Duodenal mucosa (tissue), 2 donors: ENCODE measurements around the gene FSTL4.
A peak's percentile ranks its signal among the peaks of the same experiment; 100 is the strongest.

Source experiments
- H3K27ac ChIP-seq: one replicate; pipeline ENCODE4 v1.7.0; 2013; ENCODE audit warnings: low read depth, low read length
- H3K27me3 ChIP-seq, 2 donors: one replicate each; pipeline ENCODE4 v1.7.0; 2013; ENCODE audit warnings: low read length in 2 of 2, control low read depth in 1 of 2; ENCODE audit not compliant: insufficient read depth in 2 of 2, control insufficient read depth in 1 of 2
- H3K36me3 ChIP-seq, 2 donors: one replicate each; pipeline ENCODE4 v1.7.0; 2013; ENCODE audit warnings: low read length in 2 of 2, control low read depth in 1 of 2; ENCODE audit not compliant: insufficient read depth in 2 of 2, control insufficient read depth in 1 of 2
- H3K4me1 ChIP-seq, 2 donors: one replicate each; pipeline ENCODE4 v1.7.0; 2013; ENCODE audit warnings: low read length in 2 of 2, control low read depth in 1 of 2; ENCODE audit not compliant: insufficient read depth in 2 of 2, control insufficient read depth in 1 of 2
- H3K4me3 ChIP-seq, 2 donors: one replicate each; pipeline ENCODE4 v1.7.0; 2013; ENCODE audit warnings: low read length in 2 of 2, low read depth in 1 of 2
- H3K9ac ChIP-seq, 2 donors: one replicate each; pipeline ENCODE4 v1.7.0; 2013; ENCODE audit warnings: low read length in 2 of 2, low read depth in 1 of 2
- H3K9me3 ChIP-seq, 2 donors: one replicate each; pipeline ENCODE4 v1.7.0; 2013; ENCODE audit warnings: low read length in 2 of 2, control low read depth in 1 of 2; ENCODE audit not compliant: control insufficient read depth in 1 of 2

Gene FSTL4

DNA sequence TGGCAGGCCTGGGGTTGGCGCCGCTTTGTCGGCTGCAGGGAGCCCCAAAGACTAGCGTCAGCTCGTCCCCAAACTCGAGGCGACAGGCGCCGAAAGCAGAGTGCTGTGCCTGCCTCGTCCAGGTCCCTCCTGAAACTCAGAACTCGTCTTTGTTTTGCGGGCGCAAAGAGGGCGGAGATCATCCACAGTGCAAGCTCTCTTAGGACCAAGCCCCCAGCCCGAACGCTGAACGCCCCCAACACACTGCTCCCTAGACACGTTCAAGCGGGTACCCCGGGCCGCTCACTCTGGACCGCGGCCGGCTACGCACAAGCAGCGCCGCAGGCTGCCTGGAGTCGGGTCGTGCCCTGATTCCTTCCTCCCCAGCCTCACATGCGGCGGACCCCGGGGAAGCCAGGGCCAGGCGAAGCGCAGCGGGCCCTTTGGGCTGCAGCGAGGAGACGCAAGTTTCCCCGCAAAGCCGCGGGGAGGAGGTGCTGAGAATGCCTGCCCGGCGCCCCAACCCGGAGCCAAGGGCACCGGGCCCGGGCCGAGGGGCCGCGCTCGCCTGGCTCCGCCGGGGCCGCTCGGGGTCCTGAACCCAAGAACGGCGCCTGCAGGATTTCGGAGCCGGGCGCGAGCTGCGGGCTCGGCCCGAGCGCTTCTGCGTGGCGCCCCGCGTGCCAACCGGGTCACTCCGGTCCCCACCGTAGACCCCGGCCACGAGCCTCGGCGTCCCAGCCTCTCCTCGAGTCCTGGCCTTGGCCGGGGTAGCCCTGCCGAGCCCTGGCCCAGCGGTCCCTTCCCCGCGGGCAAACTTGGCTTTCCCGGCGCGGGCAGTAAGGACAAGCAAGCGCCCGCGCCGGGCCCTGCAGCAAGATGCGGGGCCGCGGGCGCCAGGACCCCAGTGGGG is 738 bp downstream of the FSTL4 start:
- Histone ChIP-seq H3K4me3 (peak overlapping the region; percentile 43 to 54), H3K9me3 (no peaks in the 10 kb centered on the region), H3K36me3 (no peaks in the 10 kb centered on the region), H3K4me1 (peaks cover 5 to 9% of the 10 kb centered on the region in 2 donors), H3K9ac (no peak overlapping the region), H3K27ac (no peak overlapping the region), H3K27me3 (peaks cover 46 to 56% of the 10 kb centered on the region in 2 donors)

- H3K27me3 ChIP-seq = peaks cover 46 to 56% of the 10 kb centered on the region in 2 donors
- H3K36me3 ChIP-seq = no peaks in the 10 kb centered on the region
- no peak overlapping the region for H3K27ac ChIP-seq
- H3K4me3 ChIP-seq = peak overlapping the region; percentile 43 to 54
- H3K9ac ChIP-seq = no peak overlapping the region
- H3K4me1 ChIP-seq = peaks cover 5 to 9% of the 10 kb centered on the region in 2 donors
- no peaks in the 10 kb centered on the region for H3K9me3 ChIP-seq
Observed at GRCh38 chr5:133610489-133611356, 1.6 kb downstream of the FSTL4 start.

DNA sequence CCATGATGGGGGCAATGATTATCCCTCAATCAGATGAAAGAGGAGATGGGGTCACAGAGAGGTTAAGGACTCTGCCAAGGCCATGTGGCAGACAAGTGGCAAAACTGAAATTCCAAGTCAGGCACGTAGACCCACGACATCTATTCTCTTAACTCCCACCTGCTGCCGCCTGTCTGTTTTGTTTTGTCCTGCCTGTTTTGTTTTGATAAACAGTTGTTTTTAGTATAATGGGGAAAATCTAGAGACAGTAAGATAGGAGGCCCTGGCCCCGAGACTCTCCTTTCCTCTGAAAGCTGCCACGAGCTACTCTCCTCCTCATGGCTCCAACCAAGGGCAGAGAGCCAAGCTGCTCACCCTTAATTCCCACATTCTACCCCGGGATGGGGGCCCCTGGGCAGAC is 4.9 kb downstream of the FSTL4 start:
- H3K27me3 ChIP-seq = peaks cover 23 to 40% of the 10 kb centered on the region in 2 donors
- no peak overlapping the region for H3K27ac ChIP-seq
- no peaks in the 10 kb centered on the region for H3K9me3 ChIP-seq
- no peak overlapping the region for H3K9ac ChIP-seq
- no peaks in the 10 kb centered on the region for H3K36me3 ChIP-seq
- H3K4me3 ChIP-seq = no peak overlapping the region
- peaks cover 5% of the 10 kb centered on the region in 2 donors for H3K4me1 ChIP-seq

- Histone ChIP-seq H3K27ac (no peak overlapping the region), H3K9ac (no peak overlapping the region), H3K4me3 (no peak overlapping the region), H3K27me3 (peaks cover 23 to 39% of the 10 kb centered on the region in 2 donors), H3K9me3 (no peaks in the 10 kb centered on the region), H3K36me3 (no peaks in the 10 kb centered on the region), H3K4me1 (peaks cover 5% of the 10 kb centered on the region in 2 donors)
Observed at GRCh38 chr5:133606835-133607234, 5.5 kb downstream of the FSTL4 start.

DNA sequence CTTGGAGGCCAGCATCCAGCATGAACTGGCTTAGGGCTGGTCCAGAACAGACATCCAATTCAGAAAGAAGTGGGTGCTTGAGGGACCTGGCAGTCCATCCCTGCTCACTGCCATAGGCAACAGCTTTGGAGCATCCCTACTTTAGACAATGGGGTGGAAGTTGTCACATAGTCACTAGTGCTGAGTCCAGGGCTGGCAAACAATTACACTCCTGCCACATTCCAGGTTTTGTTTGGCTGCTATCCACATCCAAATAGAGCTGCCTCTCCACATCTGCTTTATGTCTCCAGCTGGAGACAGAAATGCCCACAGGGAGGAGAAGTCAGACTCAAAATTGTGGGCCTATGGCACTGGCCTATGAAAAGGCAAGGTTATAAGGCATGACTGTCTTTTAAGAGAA is 7.0 kb downstream of the FSTL4 start:
- Histone ChIP-seq H3K9ac (no peak overlapping the region), H3K27ac (no peak overlapping the region), H3K9me3 (no peaks in the 10 kb centered on the region), H3K4me3 (no peak overlapping the region), H3K36me3 (no peaks in the 10 kb centered on the region), H3K4me1 (no peaks in the 10 kb centered on the region), H3K27me3 (peaks cover 9 to 23% of the 10 kb centered on the region in 2 donors)

- H3K4me3 ChIP-seq = no peak overlapping the region
- H3K36me3 ChIP-seq = no peaks in the 10 kb centered on the region
- H3K27ac ChIP-seq = no peak overlapping the region
- H3K27me3 ChIP-seq = peaks cover 0 to 7% of the 10 kb centered on the region in 2 donors
- no peaks in the 10 kb centered on the region for H3K9me3 ChIP-seq
- H3K9ac ChIP-seq = no peak overlapping the region
- no peaks in the 10 kb centered on the region for H3K4me1 ChIP-seq
Observed at GRCh38 chr5:133603711-133604110, 8.6 kb downstream of the FSTL4 start.

GRCh38 chr5:133602835-133603380 is 9.4 kb downstream of the FSTL4 start:
- H3K9ac ChIP-seq = no peak overlapping the region
- no peaks in the 10 kb centered on the region for H3K9me3 ChIP-seq
- H3K27ac ChIP-seq = no peak overlapping the region
- no peaks in the 10 kb centered on the region for H3K36me3 ChIP-seq
- no peaks in the 10 kb centered on the region for H3K27me3 ChIP-seq
- no peak overlapping the region for H3K4me3 ChIP-seq
- H3K4me1 ChIP-seq = no peaks in the 10 kb centered on the region

DNA sequence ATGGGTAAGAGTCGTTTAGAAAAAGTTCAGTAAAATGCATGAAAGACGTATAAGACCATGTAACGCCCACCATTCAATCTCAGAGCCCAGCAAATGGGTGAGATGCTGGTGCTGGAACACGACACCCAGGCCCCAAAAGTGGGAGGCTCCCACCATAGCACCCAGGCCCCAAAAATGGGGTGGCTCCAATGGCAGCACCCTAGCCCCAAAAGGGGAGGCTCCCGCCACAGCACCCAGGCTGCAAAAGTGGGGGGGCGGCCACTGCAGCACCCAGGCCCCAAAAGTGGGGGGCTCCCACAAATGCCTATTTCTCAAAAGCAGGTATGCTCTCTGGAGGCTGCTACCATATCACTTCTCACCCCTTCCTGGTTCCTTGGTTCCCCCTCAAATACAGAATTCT is 12.7 kb downstream of the FSTL4 start:
- Histone ChIP-seq H3K9ac (no peak overlapping the region), H3K4me3 (no peak overlapping the region), H3K36me3 (no peaks in the 10 kb centered on the region), H3K9me3 (no peaks in the 10 kb centered on the region), H3K27ac (no peak overlapping the region), H3K4me1 (no peaks in the 10 kb centered on the region), H3K27me3 (no peaks in the 10 kb centered on the region)

DNA sequence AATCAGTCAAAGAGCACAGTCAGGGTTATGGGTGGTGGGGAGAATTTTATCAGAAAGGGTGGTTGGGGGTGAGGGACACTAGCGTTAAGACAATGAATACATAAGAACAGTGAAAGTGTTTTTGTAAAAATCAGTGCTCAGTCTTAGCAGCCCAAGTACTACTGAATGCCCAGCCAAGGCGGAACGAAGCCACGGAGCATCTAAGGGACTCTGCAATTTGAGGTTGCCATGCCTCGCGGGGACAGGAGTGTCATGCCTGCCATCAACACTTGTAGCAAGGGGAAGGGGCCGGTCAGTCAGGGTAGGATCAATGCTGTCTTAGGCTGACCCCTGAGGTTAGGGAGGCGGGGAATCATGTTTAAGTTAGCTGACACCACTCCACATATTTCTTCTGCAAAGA is 13.3 kb downstream of the FSTL4 start:
- Histone ChIP-seq H3K27ac (no peak overlapping the region), H3K9me3 (no peaks in the 10 kb centered on the region), H3K9ac (no peak overlapping the region), H3K4me1 (no peaks in the 10 kb centered on the region), H3K36me3 (no peaks in the 10 kb centered on the region), H3K27me3 (no peaks in the 10 kb centered on the region), H3K4me3 (no peak overlapping the region)

GRCh38 chr5:133596049-133596448 is 16.3 kb downstream of the FSTL4 start:
- H3K9ac ChIP-seq = no peak overlapping the region
- no peaks in the 10 kb centered on the region for H3K4me1 ChIP-seq
- H3K9me3 ChIP-seq = no peaks in the 10 kb centered on the region
- H3K27ac ChIP-seq = no peak overlapping the region
- no peak overlapping the region for H3K4me3 ChIP-seq
- H3K36me3 ChIP-seq = no peaks in the 10 kb centered on the region
- H3K27me3 ChIP-seq = no peaks in the 10 kb centered on the region
